22Rv1 (cell line): Measurements from ENCODE around the gene TTC7B.

Experiments used
- H3K27ac ChIP-seq: fragments of 450-650 bp; 2 replicates; pipeline ENCODE4 v1.5.1; 2017
- CTCF ChIP-seq: fragments of 450-650 bp; IDR thresholded peaks from 2 replicates; pipeline ENCODE4 v1.5.1; 2017; ENCODE audit warnings: mild to moderate bottlenecking
- ZFX ChIP-seq: fragments of 450-650 bp; IDR thresholded peaks from 2 replicates; pipeline ENCODE4 v1.6.1; 2017; ENCODE audit warnings: antibody characterized with exemption, borderline replicate concordance

TTC7B gene

GRCh38 chr14:90632871-90633270 is 183.4 kb downstream of the TTC7B start:
- no peak overlapping the region for H3K27ac ChIP-seq

GRCh38 chr14:90632451-90632850 is 183.8 kb downstream of the TTC7B start:
- H3K27ac ChIP-seq: no peak overlapping the region
- TF ChIP-seq CTCF (no peak), ZFX (no peak)

More at GRCh38 chr14:90632871-90633270, 183.4 kb downstream of the TTC7B start:
- TF ChIP-seq CTCF: no peak
- TF ChIP-seq ZFX: no peak

GRCh38 chr14:90630171-90630806 is 185.9 kb downstream of the TTC7B start:
- TF ChIP-seq CTCF: no peak
- H3K27ac ChIP-seq: no peak overlapping the region

- no peak overlapping the region for H3K27ac ChIP-seq
- no peak for TF ChIP-seq ZFX
- TF ChIP-seq CTCF: no peak
Measured at GRCh38 chr14:90629471-90629870, 186.8 kb downstream of the TTC7B start.

GRCh38 chr14:90628825-90629224 is 187.4 kb downstream of the TTC7B start:
- no peak overlapping the region for H3K27ac ChIP-seq

GRCh38 chr14:90627478-90627877 is 188.8 kb downstream of the TTC7B start:
- no peak overlapping the region for H3K27ac ChIP-seq
- TF ChIP-seq CTCF: no peak
- no peak for TF ChIP-seq ZFX

More at GRCh38 chr14:90628825-90629224, 187.4 kb downstream of the TTC7B start:
- TF ChIP-seq ZFX (no peak), CTCF (no peak)

- no peak for TF ChIP-seq ZFX
- no peak for TF ChIP-seq CTCF
Measured at GRCh38 chr14:90626550-90626949, 189.7 kb downstream of the TTC7B start.

More at GRCh38 chr14:90626550-90626949, 189.7 kb downstream of the TTC7B start:
- no peak overlapping the region for H3K27ac ChIP-seq
